ENCODE data around the gene MTHFS.

Gene MTHFS

GRCh38 chr15:79811406-79812405, 85.1 kb downstream of the MTHFS start:
- DNase-seq: no peak

GRCh38 chr15:79804838-79805237, 92.0 kb downstream of the MTHFS start:
- DNase-seq: no peak

- peak; percentile 46 for DNase-seq
Observed at GRCh38 chr15:79798311-79798710, 98.5 kb downstream of the MTHFS start.

All from suppressor macrophage treated with lipopolysaccharide for 4 hours (primary cell).